NCI-H2081 treated with DMSO at 0.1 percent for 48 hours (cell line): ENCODE measurements around the gene RUNX3.

Experiments used
- DNase-seq: peaks from one replicate; lab custom pipeline; 2025; lab: John Stamatoyannopoulos, UW

The RUNX3 gene

GRCh38 chr1:24886241-24886640, 43.8 kb downstream of the RUNX3 start:
- no peak for DNase-seq

GRCh38 chr1:24884751-24885150, 45.3 kb downstream of the RUNX3 start:
- DNase-seq, result no peak

GRCh38 chr1:24881034-24881433, 49.0 kb downstream of the RUNX3 start:
- DNase-seq, result no peak

- DNase-seq, result no peak
Observed at GRCh38 chr1:24878775-24879742, 51.0 kb downstream of the RUNX3 start.

GRCh38 chr1:24878045-24878444, 52.0 kb downstream of the RUNX3 start:
- no peak for DNase-seq

GRCh38 chr1:24875991-24876506, 54.0 kb downstream of the RUNX3 start:
- DNase-seq, result no peak

GRCh38 chr1:24875257-24875656, 54.8 kb downstream of the RUNX3 start:
- DNase-seq, result no peak

GRCh38 chr1:24874611-24875234, 55.4 kb downstream of the RUNX3 start:
- no peak for DNase-seq

GRCh38 chr1:24874056-24874455, 56.0 kb downstream of the RUNX3 start:
- no peak for DNase-seq

- DNase-seq, result no peak
Observed at GRCh38 chr1:24873148-24873547, 56.9 kb downstream of the RUNX3 start.

GRCh38 chr1:24872061-24872850, 57.8 kb downstream of the RUNX3 start:
- no peak for DNase-seq

GRCh38 chr1:24871306-24871901, 58.7 kb downstream of the RUNX3 start:
- DNase-seq, result no peak

- no peak for DNase-seq
Observed at GRCh38 chr1:24870551-24871195, 59.4 kb downstream of the RUNX3 start.

- no peak for DNase-seq
Observed at GRCh38 chr1:24868016-24868875, 61.8 kb downstream of the RUNX3 start.

- no peak for DNase-seq
Observed at GRCh38 chr1:24867084-24867870, 62.8 kb downstream of the RUNX3 start.

- no peak for DNase-seq
Observed at GRCh38 chr1:24866211-24867083, 63.6 kb downstream of the RUNX3 start.

- no peak for DNase-seq
Observed at GRCh38 chr1:24865587-24865986, 64.5 kb downstream of the RUNX3 start.

- DNase-seq, result no peak
Observed at GRCh38 chr1:24865168-24865567, 64.9 kb downstream of the RUNX3 start.

GRCh38 chr1:24864370-24864777, 65.7 kb downstream of the RUNX3 start:
- DNase-seq, result no peak
